HG03469 (cell line): Measurements from ENCODE around the gene ALKBH5.

Experiments used
- ATAC-seq: cut with Tn5 transposase; IDR thresholded peaks from one replicate; pipeline ENCODE4 v1.9.1; 2021; ENCODE audit warnings: mild to moderate bottlenecking, moderate library complexity, moderate number of reproducible peaks; ENCODE audit not compliant: unreplicated experiment

ALKBH5 gene

DNA sequence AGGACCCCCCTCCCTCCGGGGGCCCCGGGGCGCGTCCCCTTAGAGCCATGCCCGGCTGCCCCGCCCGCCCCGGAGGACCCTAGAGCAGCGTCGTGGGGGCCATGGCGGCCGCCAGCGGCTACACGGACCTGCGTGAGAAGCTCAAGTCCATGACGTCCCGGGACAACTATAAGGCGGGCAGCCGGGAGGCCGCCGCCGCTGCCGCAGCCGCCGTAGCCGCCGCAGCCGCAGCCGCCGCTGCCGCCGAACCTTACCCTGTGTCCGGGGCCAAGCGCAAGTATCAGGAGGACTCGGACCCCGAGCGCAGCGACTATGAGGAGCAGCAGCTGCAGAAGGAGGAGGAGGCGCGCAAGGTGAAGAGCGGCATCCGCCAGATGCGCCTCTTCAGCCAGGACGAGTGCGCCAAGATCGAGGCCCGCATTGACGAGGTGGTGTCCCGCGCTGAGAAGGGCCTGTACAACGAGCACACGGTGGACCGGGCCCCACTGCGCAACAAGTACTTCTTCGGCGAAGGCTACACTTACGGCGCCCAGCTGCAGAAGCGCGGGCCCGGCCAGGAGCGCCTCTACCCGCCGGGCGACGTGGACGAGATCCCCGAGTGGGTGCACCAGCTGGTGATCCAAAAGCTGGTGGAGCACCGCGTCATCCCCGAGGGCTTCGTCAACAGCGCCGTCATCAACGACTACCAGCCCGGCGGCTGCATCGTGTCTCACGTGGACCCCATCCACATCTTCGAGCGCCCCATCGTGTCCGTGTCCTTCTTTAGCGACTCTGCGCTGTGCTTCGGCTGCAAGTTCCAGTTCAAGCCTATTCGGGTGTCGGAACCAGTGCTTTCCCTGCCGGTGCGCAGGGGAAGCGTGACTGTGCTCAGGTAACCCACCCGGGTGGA, 759 bp downstream of the ALKBH5 start:
- no peak for ATAC-seq

DNA sequence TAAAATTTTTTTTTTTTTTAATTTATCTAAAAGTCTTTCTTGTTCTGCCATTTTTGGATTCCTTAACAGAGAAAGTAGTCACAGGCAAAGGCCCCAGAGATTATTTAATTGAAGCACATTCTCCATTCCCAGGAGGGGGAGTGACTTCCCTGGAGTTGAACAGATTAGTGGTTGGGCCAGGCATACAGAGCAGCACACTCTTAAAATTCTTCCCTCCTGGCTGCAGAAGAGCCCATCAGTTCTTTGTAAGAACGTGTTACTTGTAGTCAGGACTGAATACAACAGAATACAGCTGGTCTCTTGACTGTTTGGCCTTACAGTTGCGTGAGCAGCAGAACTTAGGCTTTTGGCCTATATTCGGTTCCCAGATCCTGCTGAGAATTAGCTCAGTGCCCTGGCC, 1.8 kb downstream of the ALKBH5 start:
- ATAC-seq = no peak

DNA sequence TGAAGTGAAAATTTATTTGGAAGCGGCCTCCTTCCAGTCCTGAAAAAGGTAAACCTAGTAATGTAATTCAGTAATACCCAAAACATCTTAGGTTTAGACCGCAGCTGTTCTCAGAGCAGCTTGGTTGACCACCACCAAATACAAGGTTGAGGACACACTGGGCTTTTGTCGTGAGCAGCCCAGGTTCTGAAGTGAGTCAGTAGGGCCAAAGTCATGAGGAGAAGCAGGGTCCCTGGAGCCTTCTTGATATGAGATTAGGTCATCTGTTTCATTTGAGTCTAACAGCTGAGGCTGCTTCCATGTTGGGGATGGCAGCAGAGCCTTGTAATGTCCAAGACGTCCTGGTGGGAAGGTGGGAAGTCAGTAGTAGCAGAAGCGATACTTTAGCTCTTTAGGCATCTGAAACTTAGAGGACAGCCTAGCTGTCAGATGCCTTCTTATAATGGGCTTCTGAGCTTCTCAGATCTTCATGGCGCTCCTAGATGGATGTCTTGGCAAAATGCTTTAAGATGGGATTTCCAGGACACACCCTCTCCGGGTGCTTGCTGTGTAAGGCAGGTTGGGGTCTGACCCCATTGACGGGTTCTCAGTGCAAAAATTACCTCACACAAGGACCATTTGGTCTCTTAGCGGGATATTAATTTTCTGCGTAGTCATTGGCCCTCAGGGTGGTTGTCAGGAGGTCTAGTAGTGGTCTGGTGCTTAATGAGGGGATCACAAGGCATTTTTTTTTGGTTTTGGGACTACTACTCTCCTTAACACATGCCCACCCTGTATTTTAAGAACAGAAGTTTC, 2.4 kb downstream of the ALKBH5 start:
- no peak for ATAC-seq

DNA sequence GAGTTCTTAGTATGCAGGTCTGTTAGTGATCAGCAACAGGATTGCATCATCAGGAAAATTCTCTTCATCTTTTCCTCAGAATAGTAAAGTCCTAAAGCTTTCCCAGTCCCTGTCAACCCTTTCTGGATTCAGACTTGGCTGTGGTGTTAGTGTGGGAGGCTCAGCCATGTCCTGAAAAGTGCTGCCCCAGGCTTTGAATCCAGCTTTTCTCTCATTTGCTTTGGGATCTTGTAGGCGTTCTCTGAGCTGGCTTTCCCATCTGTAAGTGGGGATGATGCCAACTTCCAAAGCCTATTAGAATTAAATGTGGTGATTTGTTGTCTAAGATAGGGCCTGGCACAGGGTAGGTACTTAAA, 3.0 kb downstream of the ALKBH5 start:
- no peak for ATAC-seq

DNA sequence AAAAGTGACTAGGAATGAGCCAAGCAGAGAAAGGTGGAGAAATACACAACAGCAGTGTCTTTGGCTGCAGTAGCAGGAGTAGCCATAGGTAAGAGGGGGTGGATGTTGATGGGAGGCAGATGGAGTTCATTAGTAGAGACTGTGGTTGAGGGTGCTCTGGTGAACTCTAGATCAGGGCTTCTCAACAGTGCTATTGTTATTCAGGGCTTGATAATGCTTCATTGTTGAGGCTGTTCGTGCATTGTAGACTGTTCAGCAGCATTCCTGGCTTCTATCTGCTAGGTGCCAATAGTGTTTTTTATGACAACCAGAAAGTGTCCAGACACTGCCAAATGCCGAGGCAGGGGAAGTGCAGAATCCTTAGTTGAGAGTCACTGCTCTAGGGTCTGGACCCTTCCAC, 3.6 kb downstream of the ALKBH5 start:
- ATAC-seq = no peak

DNA sequence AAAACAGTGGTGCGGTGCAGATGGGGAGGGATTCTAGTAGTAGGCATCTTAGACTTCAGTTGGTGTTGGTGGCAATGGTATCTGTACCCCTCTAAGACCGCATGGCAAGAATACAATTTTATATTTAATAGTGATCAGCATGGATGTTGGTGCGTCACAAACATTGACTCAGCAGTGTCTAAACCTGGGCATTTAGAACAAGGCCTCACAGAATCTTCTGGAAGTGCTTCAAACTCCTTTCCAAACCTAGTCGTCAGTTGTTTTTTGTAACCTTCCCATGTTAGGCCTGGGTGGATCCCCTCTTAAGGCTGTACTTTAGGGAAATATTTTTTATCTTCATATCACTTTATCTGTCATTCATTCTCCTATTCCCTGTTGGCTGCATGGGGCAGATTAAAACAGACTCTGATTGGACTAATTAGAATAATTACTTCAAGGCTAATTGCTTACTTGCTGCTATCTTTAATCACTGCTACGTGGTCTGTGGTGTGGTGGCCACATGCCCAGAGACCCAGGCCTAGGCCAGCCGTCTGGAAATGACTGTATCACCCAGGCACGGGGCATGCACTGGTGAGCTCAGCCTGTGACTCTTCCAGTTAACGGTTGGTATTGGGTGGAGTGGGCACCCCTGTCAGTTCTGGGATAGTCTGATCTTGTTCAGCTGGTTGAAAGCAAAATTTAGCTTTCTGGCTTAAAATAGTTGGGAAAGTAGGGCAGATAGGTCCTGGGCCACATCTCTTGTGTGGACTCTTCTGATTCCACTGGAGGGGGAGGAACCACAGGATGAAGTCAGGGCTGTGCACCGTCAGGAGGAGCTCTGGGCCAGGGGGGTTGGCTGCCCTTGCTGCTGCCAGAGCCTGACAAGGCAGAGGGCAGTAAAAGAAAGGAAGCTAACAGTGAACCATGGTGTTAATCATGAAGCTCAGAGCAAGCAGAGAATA, 4.5 kb downstream of the ALKBH5 start:
- ATAC-seq = no peak

DNA sequence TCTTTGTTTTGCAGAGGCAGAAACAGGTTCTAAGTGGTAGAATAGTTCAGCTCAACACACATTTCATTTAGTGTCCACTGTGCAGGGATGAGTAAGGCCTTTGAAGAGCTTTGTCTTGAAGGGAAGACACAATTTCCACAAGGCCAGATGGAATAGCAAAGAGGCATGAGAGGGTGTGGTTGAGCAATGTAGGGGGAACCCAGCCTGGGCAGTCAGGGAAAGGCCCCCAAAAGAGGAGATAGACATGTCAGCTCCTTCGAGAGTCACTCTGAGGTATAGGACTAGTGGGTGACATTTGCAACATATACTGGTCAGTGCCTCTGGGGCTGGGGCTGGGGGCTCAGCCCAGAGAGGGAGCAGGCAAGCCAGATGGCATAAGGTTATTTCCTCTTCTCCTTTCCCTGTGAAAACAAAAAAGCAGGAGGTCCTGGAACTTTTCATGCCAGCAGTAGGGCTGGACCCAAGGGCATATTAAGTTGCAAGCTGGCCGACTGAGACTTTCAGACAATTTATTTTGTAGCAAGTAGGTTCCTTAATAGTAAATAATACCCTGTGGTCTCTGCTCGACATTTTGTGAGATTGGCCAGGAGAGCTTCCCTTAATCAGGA, 7.1 kb downstream of the ALKBH5 start:
- no peak for ATAC-seq

DNA sequence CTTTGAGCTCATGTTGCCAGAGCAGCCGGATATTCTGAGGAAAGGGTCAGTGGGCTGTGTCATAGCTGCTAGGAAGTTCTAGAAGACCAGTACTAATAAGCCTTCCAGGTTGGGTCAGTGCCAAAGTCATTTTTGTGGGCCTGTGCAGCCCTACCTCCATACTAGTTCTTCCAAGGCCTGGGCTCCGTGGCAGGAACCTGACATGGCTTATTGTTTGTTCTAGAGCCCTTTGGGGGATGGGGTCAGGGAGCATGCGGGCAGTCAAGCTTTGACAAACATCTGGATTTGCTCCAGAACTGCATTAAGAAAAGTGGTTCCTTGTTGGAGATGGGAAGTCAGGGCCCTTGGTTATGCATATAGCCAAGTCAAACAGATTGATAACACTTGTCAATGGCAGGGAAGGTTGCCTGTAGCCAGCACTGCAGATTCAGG, 7.6 kb downstream of the ALKBH5 start:
- ATAC-seq = no peak

DNA sequence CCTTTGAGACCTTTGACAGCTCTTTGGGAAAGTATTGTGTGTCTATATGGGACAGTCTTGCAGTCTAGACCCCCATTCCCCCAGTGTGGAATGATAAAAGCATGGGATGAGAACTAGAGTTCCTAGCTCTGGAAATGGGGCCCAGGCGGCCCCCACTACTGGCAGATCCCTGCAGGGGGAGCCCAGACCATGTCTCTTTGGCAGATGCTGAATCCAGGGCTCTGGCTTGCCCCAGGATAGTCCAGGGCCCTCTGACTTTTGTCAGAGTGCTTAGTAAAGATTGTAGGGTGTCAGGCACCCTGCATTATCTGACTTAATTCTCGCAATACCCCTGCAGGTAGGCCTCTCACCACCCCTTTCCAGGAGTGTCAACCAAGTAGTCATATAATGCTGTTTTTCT, 8.3 kb downstream of the ALKBH5 start:
- ATAC-seq = no peak

DNA sequence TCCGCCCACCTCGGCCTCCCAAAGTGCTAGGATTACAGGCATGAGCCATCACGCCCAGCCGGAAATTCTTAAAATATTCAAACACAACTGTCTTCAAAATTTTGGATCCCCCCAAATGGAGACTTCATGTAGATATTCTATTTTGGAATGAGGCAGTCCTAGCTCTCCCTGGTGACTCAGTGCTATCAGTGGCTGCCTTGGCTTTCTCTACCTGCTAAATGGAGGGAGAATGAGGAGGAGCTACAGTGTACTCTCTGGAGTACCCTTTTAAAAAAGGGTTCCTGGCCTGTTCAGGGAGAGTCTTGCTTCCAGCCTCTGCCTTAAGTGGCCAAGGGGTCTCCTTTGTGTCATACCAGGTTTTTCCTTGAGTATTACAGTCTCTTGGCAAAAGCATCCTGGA, 10.8 kb downstream of the ALKBH5 start:
- ATAC-seq = no peak

DNA sequence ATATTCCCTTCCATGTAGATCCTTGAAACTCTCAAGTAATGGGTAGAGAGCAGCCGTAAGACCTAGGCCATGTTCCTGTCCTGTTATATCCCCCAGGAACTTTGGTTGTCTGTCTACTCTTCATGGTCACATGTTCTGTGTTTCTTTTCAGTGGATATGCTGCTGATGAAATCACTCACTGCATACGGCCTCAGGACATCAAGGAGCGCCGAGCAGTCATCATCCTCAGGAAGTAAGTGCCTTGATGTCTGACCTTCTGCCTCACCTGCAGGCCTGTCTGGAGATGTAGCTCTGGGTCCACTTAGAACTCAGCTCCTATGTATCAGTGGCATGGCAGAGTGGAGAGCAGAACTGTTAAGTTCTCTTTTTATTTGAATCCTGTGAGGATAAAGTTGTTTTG, 11.2 kb downstream of the ALKBH5 start:
- no peak for ATAC-seq

DNA sequence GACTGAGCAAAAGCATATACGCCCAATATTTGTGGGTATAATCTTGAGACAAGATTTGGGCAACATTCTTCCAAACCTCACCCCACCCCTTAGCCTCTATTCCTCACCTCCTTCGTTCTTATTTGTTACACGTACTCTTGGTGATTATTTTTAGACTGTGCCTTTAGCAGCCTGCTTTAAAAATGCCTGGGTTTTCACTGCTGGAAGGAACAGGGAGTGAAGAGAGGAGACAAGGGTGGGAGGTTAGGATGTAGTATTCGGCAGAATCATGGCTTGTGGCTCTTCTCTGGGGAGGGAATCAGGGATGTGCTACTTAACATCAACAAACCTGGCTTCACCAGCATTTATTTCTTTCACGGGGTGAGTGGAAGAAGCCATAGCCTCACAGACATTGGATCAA, 11.6 kb downstream of the ALKBH5 start:
- no peak for ATAC-seq

DNA sequence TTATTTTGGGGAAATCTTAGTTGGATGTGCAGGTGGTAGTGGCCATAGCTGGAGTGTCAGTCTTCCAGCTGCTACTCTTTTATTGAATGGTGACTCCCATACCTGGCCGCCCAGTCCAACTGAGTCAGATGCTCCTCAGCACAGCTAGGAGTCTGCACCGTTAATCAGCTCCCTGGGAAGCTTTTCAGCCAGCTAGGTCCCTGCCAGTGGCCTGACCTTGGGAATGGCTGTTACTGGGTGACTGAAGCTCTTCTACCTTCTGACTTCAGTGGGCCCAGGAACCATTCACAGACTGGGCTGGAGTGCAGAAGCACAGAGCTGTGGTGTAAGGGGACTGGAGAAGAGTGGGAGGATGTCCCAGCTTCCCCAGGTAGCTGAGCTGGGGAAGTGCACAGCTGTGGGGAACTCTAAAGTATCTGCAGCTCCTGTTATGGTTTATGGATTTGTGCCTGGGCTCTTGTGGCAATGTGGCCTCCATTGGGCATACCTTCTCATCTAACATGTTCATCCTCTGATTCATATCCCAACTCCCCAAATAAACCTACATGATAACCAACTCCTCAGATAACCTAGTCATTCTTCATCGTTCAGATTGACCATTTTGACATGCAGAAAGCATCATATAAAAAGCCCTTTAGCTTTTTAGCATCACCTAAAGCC, 14.0 kb downstream of the ALKBH5 start:
- ATAC-seq = no peak

DNA sequence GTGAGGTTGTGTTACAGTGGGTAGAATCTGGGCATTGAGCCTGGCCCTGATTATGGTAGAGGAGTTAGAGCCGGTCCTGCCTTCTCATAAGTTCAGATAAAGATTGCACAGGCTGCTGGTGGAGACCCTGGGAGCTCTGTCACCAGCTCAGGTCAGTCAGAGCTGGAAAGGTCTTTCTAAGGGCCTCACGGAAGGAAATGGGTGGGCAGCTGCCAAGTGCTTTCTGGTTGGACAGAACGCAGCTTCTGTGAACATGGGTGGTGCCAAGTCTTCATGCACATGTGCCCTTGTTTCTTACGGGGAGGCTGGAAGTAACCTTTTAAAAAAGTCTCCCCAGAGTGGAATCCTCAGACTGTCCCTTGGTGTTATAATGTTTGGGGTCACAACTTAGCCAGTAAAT, 14.9 kb downstream of the ALKBH5 start:
- ATAC-seq = no peak

DNA sequence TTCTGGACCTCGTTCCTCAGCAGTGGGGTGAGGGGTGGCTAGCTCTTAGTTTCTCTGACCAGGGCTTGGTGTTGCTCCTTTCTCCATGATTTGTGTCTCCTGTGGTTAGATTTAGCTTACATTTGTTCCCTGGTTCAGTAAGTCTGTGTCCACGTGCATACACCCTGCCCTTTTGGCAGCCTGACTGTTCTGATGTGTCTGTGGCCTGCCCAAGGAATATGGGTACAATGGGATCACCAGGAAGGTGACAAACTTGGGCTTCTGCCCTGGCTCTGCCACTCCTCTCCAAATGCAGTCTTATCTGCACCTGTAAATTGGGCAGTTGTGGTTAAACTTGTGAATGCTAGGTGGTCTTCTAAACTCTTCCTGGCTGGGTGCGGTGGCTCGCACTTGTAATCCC, 17.5 kb downstream of the ALKBH5 start:
- ATAC-seq = no peak

DNA sequence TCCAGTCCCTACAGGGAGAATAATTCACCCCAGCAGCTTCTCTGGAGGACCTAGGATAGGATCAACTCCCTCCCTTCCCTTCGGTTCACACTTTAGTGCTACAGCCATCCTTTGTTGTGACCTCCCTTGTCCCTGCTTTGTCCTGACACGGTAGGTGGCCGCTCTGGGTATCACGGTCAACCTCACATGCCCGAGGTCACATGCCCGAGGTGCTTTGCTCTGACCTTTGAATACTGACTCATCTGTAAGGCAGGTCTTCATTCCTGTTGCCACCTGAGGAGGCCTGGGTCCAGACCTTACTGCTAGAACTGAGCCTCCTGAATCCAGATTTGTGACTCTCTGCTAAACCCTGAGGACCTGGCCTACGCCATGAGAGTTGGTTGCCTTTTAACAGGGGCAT, 19.7 kb downstream of the ALKBH5 start:
- no peak for ATAC-seq

DNA sequence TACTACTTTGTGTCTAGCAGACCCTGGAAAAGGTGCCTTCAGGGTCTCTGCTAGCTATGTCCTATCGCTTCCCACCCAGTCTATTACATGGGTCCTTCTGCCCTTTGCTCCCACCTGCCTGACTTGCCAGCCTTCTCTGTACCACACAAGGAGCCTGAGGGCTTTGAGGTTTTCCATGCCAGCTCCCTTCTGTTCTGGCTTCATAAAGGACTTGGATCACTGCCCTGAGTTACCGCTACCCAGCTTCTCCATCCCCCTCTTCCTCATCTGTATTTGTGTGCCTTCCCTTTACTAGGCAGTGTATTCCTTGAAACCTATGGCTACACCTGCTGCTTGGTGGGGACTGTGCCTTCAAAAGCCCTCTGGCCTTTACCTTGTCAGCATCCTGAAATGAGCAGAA, 22.2 kb downstream of the ALKBH5 start:
- ATAC-seq = no peak

DNA sequence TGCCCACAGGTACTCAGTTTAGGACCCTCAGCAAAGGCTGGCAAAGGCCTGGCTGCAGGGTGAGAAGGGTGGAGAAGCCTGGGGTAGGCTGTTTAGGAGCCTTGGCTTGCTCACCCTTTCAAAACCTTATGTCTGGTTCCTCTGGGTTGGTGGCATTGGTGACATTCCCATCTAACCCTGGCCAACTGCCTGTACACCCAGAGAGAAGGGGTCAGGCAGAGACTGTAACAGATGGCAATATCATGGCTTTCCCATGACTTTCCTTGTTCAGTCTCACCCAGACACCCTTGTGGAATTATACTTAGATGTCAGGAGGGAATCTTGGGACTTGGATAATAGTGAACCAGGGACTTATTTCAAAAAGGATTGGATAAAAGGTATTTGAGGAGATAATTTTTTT, 23.3 kb downstream of the ALKBH5 start:
- ATAC-seq = no peak

DNA sequence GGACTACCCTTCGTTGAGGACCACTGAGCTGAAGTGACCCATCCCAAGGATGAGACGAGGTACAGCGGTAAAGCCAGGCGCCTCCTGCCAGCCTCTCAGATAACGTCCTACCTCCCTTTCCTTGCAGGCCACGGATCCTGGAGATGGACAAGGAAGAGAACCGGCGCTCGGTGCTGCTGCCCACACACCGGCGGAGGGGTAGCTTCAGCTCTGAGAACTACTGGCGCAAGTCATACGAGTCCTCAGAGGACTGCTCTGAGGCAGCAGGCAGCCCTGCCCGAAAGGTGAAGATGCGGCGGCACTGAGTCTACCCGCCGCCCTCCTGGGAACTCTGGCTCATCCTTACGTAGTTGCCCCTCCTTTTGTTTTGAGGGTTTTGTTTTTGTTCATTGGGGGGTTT, 24.5 kb downstream of the ALKBH5 start:
- ATAC-seq = no peak

DNA sequence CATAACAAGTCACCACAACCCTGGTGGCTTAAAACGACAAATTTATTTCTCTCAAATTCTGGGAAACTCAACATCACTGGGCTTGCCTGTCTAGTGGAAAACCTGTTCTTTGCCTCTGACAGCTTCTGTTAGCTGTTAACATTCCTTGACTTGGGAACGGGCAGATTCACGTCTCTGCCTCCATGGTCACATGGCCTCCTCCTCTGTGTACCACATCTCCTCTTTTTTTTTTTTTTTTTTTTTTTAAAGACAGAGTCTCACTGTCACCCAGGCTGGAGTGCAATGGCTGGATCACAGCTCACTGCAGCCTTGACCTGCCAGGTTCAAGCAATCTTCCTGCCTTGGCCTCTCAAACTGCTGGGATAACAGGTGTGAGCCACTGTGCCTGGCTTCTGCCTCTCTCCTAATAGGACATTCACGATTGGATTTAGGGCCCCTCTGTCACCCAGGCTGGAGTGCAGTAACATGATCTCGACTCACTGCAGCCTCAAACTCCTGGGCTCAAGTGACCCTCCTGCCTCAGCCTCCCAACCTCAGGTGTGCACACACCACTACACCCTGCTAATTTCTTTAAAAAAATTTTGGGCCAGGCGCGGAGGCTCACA, 30.1 kb downstream of the ALKBH5 start:
- ATAC-seq = no peak
